ENCODE measurements around the gene ZNF385D. TPM values are rescaled to one million over a fixed set of nuclear protein-coding genes. Genes with fewer than 3 reads are reported as not detected.

The ZNF385D gene
- total and polyA plus RNA-seq, 2 experiments from 2014 or later: 2.7 to 12.3 TPM

DNA sequence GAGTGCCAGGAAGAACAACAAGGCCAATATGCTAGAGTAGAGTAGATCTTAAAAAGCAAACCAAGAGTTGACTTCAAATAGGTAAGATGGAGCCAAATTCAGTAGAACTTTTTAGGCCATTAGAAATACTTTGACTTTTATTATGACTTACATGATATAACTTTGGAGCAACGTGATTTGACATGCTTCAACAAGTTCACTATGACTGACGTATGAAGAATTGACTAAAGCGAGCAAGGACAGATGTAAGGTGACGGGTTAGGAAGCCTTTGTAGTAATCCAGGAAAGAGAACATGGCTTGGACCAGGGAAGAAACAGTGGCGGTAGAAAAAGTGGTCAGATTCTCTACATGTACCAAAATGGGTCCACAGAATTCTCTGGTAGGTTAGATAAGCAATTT lies 4.9 kb upstream of the ZNF385D start:
- TF ChIP-seq ZNF331 (CRISPR knock-in tag; IDR thresholded peaks at IDR 0.05; ENCODE audit: low read depth): no peak
- TF ChIP-seq JUNB (IDR thresholded peaks at IDR 0.05; ENCODE audit: unreplicated experiment): no peak
- no peak for TF ChIP-seq ZNF114 (CRISPR knock-in tag; IDR thresholded peaks at IDR 0.05)
- no peak for TF ChIP-seq STAT1 (IDR thresholded peaks at IDR 0.05; ENCODE audit: unreplicated experiment)
- TF ChIP-seq EZH2phosphoT487 (IDR thresholded peaks at IDR 0.05; ENCODE audit: unreplicated experiment): no peak
- TF ChIP-seq, protein P1, sequence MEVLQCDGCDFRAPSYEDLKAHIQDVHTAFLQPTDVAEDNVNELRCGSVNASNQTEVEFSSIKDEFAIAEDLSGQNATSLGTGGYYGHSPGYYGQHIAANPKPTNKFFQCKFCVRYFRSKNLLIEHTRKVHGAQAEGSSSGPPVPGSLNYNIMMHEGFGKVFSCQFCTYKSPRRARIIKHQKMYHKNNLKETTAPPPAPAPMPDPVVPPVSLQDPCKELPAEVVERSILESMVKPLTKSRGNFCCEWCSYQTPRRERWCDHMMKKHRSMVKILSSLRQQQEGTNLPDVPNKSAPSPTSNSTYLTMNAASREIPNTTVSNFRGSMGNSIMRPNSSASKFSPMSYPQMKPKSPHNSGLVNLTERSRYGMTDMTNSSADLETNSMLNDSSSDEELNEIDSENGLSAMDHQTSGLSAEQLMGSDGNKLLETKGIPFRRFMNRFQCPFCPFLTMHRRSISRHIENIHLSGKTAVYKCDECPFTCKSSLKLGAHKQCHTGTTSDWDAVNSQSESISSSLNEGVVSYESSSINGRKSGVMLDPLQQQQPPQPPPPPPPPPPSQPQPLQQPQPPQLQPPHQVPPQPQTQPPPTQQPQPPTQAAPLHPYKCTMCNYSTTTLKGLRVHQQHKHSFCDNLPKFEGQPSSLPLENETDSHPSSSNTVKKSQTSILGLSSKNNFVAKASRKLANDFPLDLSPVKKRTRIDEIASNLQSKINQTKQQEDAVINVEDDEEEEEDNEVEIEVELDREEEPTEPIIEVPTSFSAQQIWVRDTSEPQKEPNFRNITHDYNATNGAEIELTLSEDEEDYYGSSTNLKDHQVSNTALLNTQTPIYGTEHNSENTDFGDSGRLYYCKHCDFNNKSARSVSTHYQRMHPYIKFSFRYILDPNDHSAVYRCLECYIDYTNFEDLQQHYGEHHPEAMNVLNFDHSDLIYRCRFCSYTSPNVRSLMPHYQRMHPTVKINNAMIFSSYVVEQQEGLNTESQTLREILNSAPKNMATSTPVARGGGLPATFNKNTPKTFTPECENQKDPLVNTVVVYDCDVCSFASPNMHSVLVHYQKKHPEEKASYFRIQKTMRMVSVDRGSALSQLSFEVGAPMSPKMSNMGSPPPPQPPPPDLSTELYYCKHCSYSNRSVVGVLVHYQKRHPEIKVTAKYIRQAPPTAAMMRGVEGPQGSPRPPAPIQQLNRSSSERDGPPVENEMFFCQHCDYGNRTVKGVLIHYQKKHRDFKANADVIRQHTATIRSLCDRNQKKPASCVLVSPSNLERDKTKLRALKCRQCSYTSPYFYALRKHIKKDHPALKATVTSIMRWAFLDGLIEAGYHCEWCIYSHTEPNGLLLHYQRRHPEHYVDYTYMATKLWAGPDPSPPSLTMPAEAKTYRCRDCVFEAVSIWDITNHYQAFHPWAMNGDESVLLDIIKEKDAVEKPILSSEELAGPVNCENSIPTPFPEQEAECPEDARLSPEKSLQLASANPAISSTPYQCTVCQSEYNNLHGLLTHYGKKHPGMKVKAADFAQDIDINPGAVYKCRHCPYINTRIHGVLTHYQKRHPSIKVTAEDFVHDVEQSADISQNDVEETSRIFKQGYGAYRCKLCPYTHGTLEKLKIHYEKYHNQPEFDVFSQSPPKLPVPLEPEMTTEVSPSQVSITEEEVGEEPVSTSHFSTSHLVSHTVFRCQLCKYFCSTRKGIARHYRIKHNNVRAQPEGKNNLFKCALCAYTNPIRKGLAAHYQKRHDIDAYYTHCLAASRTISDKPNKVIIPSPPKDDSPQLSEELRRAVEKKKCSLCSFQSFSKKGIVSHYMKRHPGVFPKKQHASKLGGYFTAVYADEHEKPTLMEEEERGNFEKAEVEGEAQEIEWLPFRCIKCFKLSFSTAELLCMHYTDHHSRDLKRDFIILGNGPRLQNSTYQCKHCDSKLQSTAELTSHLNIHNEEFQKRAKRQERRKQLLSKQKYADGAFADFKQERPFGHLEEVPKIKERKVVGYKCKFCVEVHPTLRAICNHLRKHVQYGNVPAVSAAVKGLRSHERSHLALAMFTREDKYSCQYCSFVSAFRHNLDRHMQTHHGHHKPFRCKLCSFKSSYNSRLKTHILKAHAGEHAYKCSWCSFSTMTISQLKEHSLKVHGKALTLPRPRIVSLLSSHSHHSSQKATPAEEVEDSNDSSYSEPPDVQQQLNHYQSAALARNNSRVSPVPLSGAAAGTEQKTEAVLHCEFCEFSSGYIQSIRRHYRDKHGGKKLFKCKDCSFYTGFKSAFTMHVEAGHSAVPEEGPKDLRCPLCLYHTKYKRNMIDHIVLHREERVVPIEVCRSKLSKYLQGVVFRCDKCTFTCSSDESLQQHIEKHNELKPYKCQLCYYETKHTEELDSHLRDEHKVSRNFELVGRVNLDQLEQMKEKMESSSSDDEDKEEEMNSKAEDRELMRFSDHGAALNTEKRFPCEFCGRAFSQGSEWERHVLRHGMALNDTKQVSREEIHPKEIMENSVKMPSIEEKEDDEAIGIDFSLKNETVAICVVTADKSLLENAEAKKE (CRISPR knock-in tag; IDR thresholded peaks at IDR 0.05): no peak
- TF ChIP-seq, protein P2, sequence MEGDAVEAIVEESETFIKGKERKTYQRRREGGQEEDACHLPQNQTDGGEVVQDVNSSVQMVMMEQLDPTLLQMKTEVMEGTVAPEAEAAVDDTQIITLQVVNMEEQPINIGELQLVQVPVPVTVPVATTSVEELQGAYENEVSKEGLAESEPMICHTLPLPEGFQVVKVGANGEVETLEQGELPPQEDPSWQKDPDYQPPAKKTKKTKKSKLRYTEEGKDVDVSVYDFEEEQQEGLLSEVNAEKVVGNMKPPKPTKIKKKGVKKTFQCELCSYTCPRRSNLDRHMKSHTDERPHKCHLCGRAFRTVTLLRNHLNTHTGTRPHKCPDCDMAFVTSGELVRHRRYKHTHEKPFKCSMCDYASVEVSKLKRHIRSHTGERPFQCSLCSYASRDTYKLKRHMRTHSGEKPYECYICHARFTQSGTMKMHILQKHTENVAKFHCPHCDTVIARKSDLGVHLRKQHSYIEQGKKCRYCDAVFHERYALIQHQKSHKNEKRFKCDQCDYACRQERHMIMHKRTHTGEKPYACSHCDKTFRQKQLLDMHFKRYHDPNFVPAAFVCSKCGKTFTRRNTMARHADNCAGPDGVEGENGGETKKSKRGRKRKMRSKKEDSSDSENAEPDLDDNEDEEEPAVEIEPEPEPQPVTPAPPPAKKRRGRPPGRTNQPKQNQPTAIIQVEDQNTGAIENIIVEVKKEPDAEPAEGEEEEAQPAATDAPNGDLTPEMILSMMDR (conservative IDR thresholded peaks at IDR 0.05; ENCODE audit: low read depth in 2 of 2): no peak
- no peak for TF ChIP-seq POLR2AphosphoS5 (IDR thresholded peaks at IDR 0.05; ENCODE audit: low read depth)
- H3K9me3 Mint-ChIP-seq: no peaks in the 10 kb centered on the region
- Histone ChIP-seq H3K4me2 (no peak overlapping the region), H4K20me1 (replicated peaks; ENCODE audit: insufficient read depth) (no peaks in the 10 kb centered on the region), H3K4me1 (ENCODE audit: insufficient read depth) (no peaks in the 10 kb centered on the region), H3K79me2 (replicated peaks; ENCODE audit: insufficient read depth) (no peaks in the 10 kb centered on the region), H3K36me3 (ENCODE audit: insufficient read depth) (no peaks in the 10 kb centered on the region), H3K27ac (ENCODE audit: low read depth) (no peak overlapping the region), H3K4me3 (no peak overlapping the region), H3K9me2 (ENCODE audit: insufficient read depth) (no peaks in the 10 kb centered on the region), H2AFZ (no peak overlapping the region), H3K27me3 (ENCODE audit: insufficient read depth) (no peaks in the 10 kb centered on the region), H3F3A (replicated peaks; ENCODE audit: low read depth) (no peaks in the 10 kb centered on the region)
- no peaks in the 10 kb centered on the region for H3K27me3 Mint-ChIP-seq (ENCODE audit: insufficient read depth, low read depth, poor library complexity)
- no peak for DNase-seq (ENCODE audit: low spot score)
- no peaks in the 10 kb centered on the region for H3K4me1 Mint-ChIP-seq
- H3K36me3 Mint-ChIP-seq (ENCODE audit: low read depth): no peaks in the 10 kb centered on the region
- H3K4me3 Mint-ChIP-seq: no peak overlapping the region
- no peak overlapping the region for H3K27ac Mint-ChIP-seq
- no peak for ATAC-seq

All from GM23338 (cell line).